ENCODE results near the gene SGCB. TPM values are rescaled to one million over a fixed set of nuclear protein-coding genes. Genes with fewer than 3 reads are reported as not detected.

SGCB gene
- total and polyA plus RNA-seq, 2 of the 4 experiments (the other 2 are of a cell fraction) = 16.3 to 24.0 TPM

GRCh38 chr4:52019936-52020657, 18.0 kb downstream of the SGCB start, which contains the start of gene LRRC66:
Gene LRRC66 (minus strand): TSS chr4:52020363. CDS start chr4:52017613, 2,750 bp downstream.
- BruUV-seq (replicated peaks) = no TSS peak
- Histone ChIP-seq H2BK20ac (ENCODE audit: low read depth, low read length) (no peak within 1 kb of the TSS), H3K27ac (ENCODE audit: insufficient read depth, low read length) (no peak within 1 kb of the TSS), H2BK5ac (ENCODE audit: low read depth, low read length, poor library complexity, severe bottlenecking) (no peak within 1 kb of the TSS), H3K27me3 (ENCODE audit: control insufficient read depth, insufficient read depth, low read length) (no peaks in the 10 kb centered on the region), H2AFZ (replicated peaks; ENCODE audit: low read length, poor library complexity) (peak within 1 kb of the TSS; percentile 18), H2AK5ac (ENCODE audit: low read depth, low read length) (no peak within 1 kb of the TSS), H2BK15ac (ENCODE audit: low read depth, low read length) (no peak within 1 kb of the TSS), H3K9me1 (ENCODE audit: insufficient read depth, low read length) (peaks cover 2% of the 10 kb centered on the region; the same call in 1 of the 2 replicates), H2AK9ac (replicated peaks; ENCODE audit: low read depth, low read length, poor library complexity) (no peak within 1 kb of the TSS), H3K36me3 (ENCODE audit: control insufficient read depth, insufficient read depth, low read length) (peaks cover 14% of the 10 kb centered on the region), H3K14ac (replicated peaks; ENCODE audit: low read depth, low read length) (no peak within 1 kb of the TSS), H3K4me2 (ENCODE audit: low read depth, low read length) (no peak within 1 kb of the TSS), H4K20me1 (ENCODE audit: insufficient read depth, low read length) (no peaks in the 10 kb centered on the region), H4K91ac (ENCODE audit: insufficient read depth, low read depth, low read length) (no peak within 1 kb of the TSS), H3K79me1 (ENCODE audit: low read depth in 1 of 2, low read length in 2 of 2) (peaks cover 0 to 2% of the 10 kb centered on the region in 2 experiments; a peak in 2 of 4 replicates), H2BK120ac (ENCODE audit: low read depth, low read length) (no peak within 1 kb of the TSS), H3K4ac (ENCODE audit: low read depth, low read length) (no peak within 1 kb of the TSS), H3K4me1 (ENCODE audit: control insufficient read depth, insufficient read depth, low read length) (peaks cover 2% of the 10 kb centered on the region), H3K4me3 (ENCODE audit: insufficient read depth, low read depth, low read length) (no peak within 1 kb of the TSS), H4K8ac (ENCODE audit: low read depth in 2 of 2, low read length in 2 of 2) (no peak within 1 kb of the TSS), H3K23ac (ENCODE audit: low read depth, low read length) (no peak within 1 kb of the TSS), H3K9me3 (ENCODE audit: control insufficient read depth, insufficient read depth, low read length) (no peaks in the 10 kb centered on the region), H3K56ac (ENCODE audit: extremely low read depth, insufficient read depth, low read length) (no peak within 1 kb of the TSS), H3K9ac (ENCODE audit: low read depth, low read length) (no peak within 1 kb of the TSS), H3K18ac (ENCODE audit: low read depth, low read length) (no peak within 1 kb of the TSS), H4K5ac (ENCODE audit: low read depth, low read length) (no peak within 1 kb of the TSS)
- ATAC-seq (ENCODE audit: low read depth) (peak; percentile 35; the same call in 1 of the 2 replicates), DNase-seq (no peak)
- in situ Hi-C loops (cut with MboI; ENCODE audit: low sequenced_read_pairs) = no loop called here
- ChIA-PET POLR2A (ENCODE audit: unreplicated experiment) (no interaction called here), CTCF (interaction anchor here (0.5 kb wide), 1 partner anchor 1631 kb away, joined by 3 read pairs; no protein-coding TSS in a partner anchor)
- no peak for TF ChIP-seq ELK1 (IDR thresholded peaks at IDR 0.05; ENCODE audit: borderline replicate concordance, low read depth, low read length)
- no peak for TF ChIP-seq CTCF (conservative IDR thresholded peaks at IDR 0.05; ENCODE audit: low read depth, low read length)
- no peak for TF ChIP-seq NFE2L2 (IDR thresholded peaks at IDR 0.05; ENCODE audit: low read depth, low read length)
- TF ChIP-seq MXI1 (IDR thresholded peaks at IDR 0.05; ENCODE audit: borderline replicate concordance, low read depth, low read length) = no peak
- TF ChIP-seq RFX5 (IDR thresholded peaks at IDR 0.05; ENCODE audit: low read depth, low read length) = no peak
- no peak for TF ChIP-seq SMC3 (IDR thresholded peaks at IDR 0.05; ENCODE audit: low read depth, low read length)
- intact Hi-C loops (cut with micrococcal nuclease) = loop anchor here (10.0 kb wide), 1 partner anchor 65 kb away; no protein-coding TSS in a partner anchor
- dilution Hi-C loops (cut with HindIII; ENCODE audit: low sequenced_read_pairs, unreplicated experiment) = no loop called here
- WGBS, 2 experiments (ENCODE audit: extremely low coverage in 2 of 2, insufficient read length in 1 of 2) = 83% methylated on average over 1 of the region's 6 CpGs; no CpG with 5 or more reads in 1 of the 2 experiments

Measured in IMR-90 (cell line).